Measurements from ENCODE around the gene NEGR1. TPM values are rescaled to one million over a fixed set of nuclear protein-coding genes. Genes with fewer than 3 reads are reported as not detected.

NEGR1 gene
- total and polyA plus RNA-seq, 2 experiments from 2014 or later, result 0.57 to 0.94 TPM

- TF ChIP-seq ZNF462 (CRISPR knock-in tag; IDR thresholded peaks at IDR 0.05), result no peak
- TF ChIP-seq, protein P1, sequence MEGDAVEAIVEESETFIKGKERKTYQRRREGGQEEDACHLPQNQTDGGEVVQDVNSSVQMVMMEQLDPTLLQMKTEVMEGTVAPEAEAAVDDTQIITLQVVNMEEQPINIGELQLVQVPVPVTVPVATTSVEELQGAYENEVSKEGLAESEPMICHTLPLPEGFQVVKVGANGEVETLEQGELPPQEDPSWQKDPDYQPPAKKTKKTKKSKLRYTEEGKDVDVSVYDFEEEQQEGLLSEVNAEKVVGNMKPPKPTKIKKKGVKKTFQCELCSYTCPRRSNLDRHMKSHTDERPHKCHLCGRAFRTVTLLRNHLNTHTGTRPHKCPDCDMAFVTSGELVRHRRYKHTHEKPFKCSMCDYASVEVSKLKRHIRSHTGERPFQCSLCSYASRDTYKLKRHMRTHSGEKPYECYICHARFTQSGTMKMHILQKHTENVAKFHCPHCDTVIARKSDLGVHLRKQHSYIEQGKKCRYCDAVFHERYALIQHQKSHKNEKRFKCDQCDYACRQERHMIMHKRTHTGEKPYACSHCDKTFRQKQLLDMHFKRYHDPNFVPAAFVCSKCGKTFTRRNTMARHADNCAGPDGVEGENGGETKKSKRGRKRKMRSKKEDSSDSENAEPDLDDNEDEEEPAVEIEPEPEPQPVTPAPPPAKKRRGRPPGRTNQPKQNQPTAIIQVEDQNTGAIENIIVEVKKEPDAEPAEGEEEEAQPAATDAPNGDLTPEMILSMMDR (conservative IDR thresholded peaks at IDR 0.05; ENCODE audit: low read depth in 2 of 2), result no peak
- TF ChIP-seq POLR2AphosphoS5 (IDR thresholded peaks at IDR 0.05; ENCODE audit: low read depth), result no peak
- TF ChIP-seq NANOG (IDR thresholded peaks at IDR 0.05; ENCODE audit: borderline replicate concordance), result no peak
- no peak for TF ChIP-seq ZNF331 (CRISPR knock-in tag; IDR thresholded peaks at IDR 0.05; ENCODE audit: low read depth)
- no peak for TF ChIP-seq ZNF114 (CRISPR knock-in tag; IDR thresholded peaks at IDR 0.05)
- TF ChIP-seq EZH2phosphoT487 (IDR thresholded peaks at IDR 0.05; ENCODE audit: unreplicated experiment), result no peak
- no peak for TF ChIP-seq STAT1 (IDR thresholded peaks at IDR 0.05; ENCODE audit: unreplicated experiment)
- TF ChIP-seq CREB1 (CRISPR knock-in tag; IDR thresholded peaks at IDR 0.05; ENCODE audit: low read depth), result no peak
- TF ChIP-seq, protein P2, sequence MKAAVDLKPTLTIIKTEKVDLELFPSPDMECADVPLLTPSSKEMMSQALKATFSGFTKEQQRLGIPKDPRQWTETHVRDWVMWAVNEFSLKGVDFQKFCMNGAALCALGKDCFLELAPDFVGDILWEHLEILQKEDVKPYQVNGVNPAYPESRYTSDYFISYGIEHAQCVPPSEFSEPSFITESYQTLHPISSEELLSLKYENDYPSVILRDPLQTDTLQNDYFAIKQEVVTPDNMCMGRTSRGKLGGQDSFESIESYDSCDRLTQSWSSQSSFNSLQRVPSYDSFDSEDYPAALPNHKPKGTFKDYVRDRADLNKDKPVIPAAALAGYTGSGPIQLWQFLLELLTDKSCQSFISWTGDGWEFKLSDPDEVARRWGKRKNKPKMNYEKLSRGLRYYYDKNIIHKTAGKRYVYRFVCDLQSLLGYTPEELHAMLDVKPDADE (IDR thresholded peaks at IDR 0.05), result no peak
Observed at GRCh38 chr1:71711456-71711855, 570.9 kb downstream of the NEGR1 start (continued).

Data from GM23338 (cell line).